ENCODE measurements around the gene DNER. TPM values are rescaled to one million over a fixed set of nuclear protein-coding genes. Genes with fewer than 3 reads are reported as not detected.

The DNER gene
- total and polyA plus RNA-seq, 10 of the 15 experiments (the other 5 are each of a cell fraction or from before 2014, with no cell fraction given): 0.04 to 0.08 (median 0.07) TPM; not detected in 7

DNA sequence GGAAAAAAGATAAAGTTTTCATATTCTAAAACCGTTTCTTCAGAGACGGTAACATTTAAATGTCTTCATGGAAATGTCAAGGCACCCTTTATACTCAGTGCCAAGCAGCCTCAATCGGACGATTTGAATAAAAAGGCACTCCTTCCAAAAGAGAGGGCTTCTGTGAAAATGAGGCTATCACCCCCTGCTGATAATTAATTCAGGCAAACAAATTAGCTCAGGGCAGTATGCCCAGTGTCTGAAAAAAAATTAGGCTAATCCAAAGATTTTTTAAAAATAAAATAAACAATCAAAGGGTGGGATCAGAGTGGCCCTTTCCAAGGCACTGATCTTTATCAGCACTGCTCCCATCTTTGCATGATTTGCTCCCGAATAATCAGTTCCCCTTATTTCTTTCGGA, 292.3 kb downstream of the DNER start:
- SMC1A ChIA-PET (ENCODE audit: uncharacterized antibody, unreplicated experiment): no interaction called here
- no TSS peak for BruUV-seq (replicated peaks)
- DNase-seq (ENCODE audit: low read depth, low spot score) (no peak), ATAC-seq (no peak), FAIRE-seq (no peak)
- in situ Hi-C loops (cut with MboI): no loop called here
- Histone ChIP-seq H3K27ac (ENCODE audit: control insufficient read depth, insufficient read depth) (no peak overlapping the region), H3K79me2 (ENCODE audit: control insufficient read depth, insufficient read depth, low read length) (no peaks in the 10 kb centered on the region), H3K27me3 (replicated peaks in 1 of 2; ENCODE audit: control insufficient read depth in 2 of 2, insufficient read depth in 2 of 2, low read length in 1 of 2) (no peaks in the 10 kb centered on the region), H3K9ac (ENCODE audit: control insufficient read depth, insufficient read depth, low read length) (no peak overlapping the region), H4K20me1 (ENCODE audit: control insufficient read depth, insufficient read depth) (no peaks in the 10 kb centered on the region), H2AFZ (ENCODE audit: control insufficient read depth, low read depth, low read length) (no peak overlapping the region), H3K9me3 (replicated peaks; ENCODE audit: control insufficient read depth, insufficient read depth, low read length) (no peaks in the 10 kb centered on the region), H3K4me2 (ENCODE audit: control insufficient read depth, insufficient read depth) (no peak overlapping the region), H3K4me3 (no peak overlapping the region), H3K4me1 (ENCODE audit: control insufficient read depth, insufficient read depth, low read length) (no peaks in the 10 kb centered on the region), H3K36me3 (ENCODE audit: control insufficient read depth in 2 of 2, insufficient read depth in 2 of 2, low read length in 1 of 2) (no peaks in the 10 kb centered on the region)
- 0% methylated on average over 6 of the region's 6 CpGs for WGBS (ENCODE audit: insufficient coverage, insufficient replicate concordance, low lambda C conversion rate, missing lambda C conversion rate)
- POLR2A ChIA-PET: no interaction called here
- CTCF ChIA-PET: no interaction called here
- intact Hi-C loops (cut with micrococcal nuclease; ENCODE audit: unreplicated experiment): no loop called here
- TF ChIP-seq ZNF384 (IDR thresholded peaks at IDR 0.05; ENCODE audit: borderline replicate concordance, low read depth, low read length): no peak
- TF ChIP-seq ATF7 (IDR thresholded peaks at IDR 0.05; ENCODE audit: low read depth): no peak
- TF ChIP-seq NR2F1 (conservative IDR thresholded peaks at IDR 0.05): no peak
- TF ChIP-seq EGR1 (IDR thresholded peaks at IDR 0.05; ENCODE audit: borderline replicate concordance in 1 of 2, low read depth in 2 of 2, low read length in 2 of 2): no peak
- TF ChIP-seq MYC (IDR thresholded peaks at IDR 0.05; ENCODE audit: insufficient read depth, insufficient read length, insufficient replicate concordance, low read length, severe bottlenecking): no peak
- TF ChIP-seq CREM (IDR thresholded peaks at IDR 0.05; ENCODE audit: low read depth): no peak
- TF ChIP-seq SREBF2 (IDR thresholded peaks at IDR 0.05; ENCODE audit: low read length): no peak
- no peak for TF ChIP-seq MEF2B (IDR thresholded peaks at IDR 0.05; ENCODE audit: partially characterized antibody, poor library complexity, severe bottlenecking)
- TF ChIP-seq GATAD2B (conservative IDR thresholded peaks at IDR 0.05; ENCODE audit: low read depth): no peak
- TF ChIP-seq BCL11A (IDR thresholded peaks at IDR 0.05; ENCODE audit: low read depth, low read length): no peak
- no peak for TF ChIP-seq RUNX3 (IDR thresholded peaks at IDR 0.05; ENCODE audit: low read length)
- RAD21 ChIA-PET (ENCODE audit: unreplicated experiment): no interaction called here
